IMR-90 (cell line): Measurements from ENCODE around the gene DUSP7. TPM values are rescaled to one million over a fixed set of nuclear protein-coding genes. Genes with fewer than 3 reads are reported as not detected.
A peak's percentile ranks its signal among the peaks of the same experiment; 100 is the strongest.

Experiments
- ATAC-seq: fragments of 200-7000 bp; cut with Tn5 transposase; 2 replicates; pipeline ENCODE4 v1.9.1; 2020; ENCODE audit warnings: low read depth, mild to moderate bottlenecking, moderate library complexity
- BruUV-seq: library from RNA; stranded (reverse); fragments of 400-500 nt; replicated peaks from 2 replicates; lab custom pipeline; 2021; lab: Mats Ljungman, UMichigan
- CTCF ChIA-PET: fragments of 300-600 bp; formaldehyde crosslinking; extraction: SDS; loops from one replicate; lab custom pipeline; 2021; ENCODE audit warnings: antibody characterized with exemption; lab: Yijun Ruan, JAX
- POLR2A ChIA-PET: fragments of 300-600 bp; sonication (Branson Sonifier 250); formaldehyde crosslinking; loops from one replicate; lab custom pipeline; 2022; ENCODE audit warnings: antibody characterized with exemption; ENCODE audit not compliant: unreplicated experiment; lab: Charles Lee
- DNase-seq: peaks from one replicate; pipeline ENCODE4 v3.0.0; 2013
- H2AFZ ChIP-seq: replicated peaks from 2 replicates; pipeline ENCODE3; 2013; ENCODE audit warnings: low read length, mild to moderate bottlenecking; ENCODE audit not compliant: poor library complexity
- H2AK5ac ChIP-seq: 2 replicates; pipeline ENCODE4 v1.6.1; 2013; ENCODE audit warnings: low read depth, low read length, inconsistent platforms
- H2AK9ac ChIP-seq: replicated peaks from 2 replicates; pipeline ENCODE3; 2013; ENCODE audit warnings: mild to moderate bottlenecking, low read depth, low read length, moderate library complexity; ENCODE audit not compliant: poor library complexity
- H2BK120ac ChIP-seq: 2 replicates; pipeline ENCODE4 v1.6.1; 2013; ENCODE audit warnings: low read depth, low read length, inconsistent platforms
- H2BK15ac ChIP-seq: 3 replicates; pipeline ENCODE4 v1.6.1; 2013; ENCODE audit warnings: low read depth, low read length, inconsistent platforms
- H2BK20ac ChIP-seq: 2 replicates; pipeline ENCODE4 v1.6.1; 2013; ENCODE audit warnings: low read depth, mild to moderate bottlenecking, inconsistent platforms, low read length, moderate library complexity
- H2BK5ac ChIP-seq: 2 replicates; pipeline ENCODE4 v1.6.1; 2013; ENCODE audit warnings: mild to moderate bottlenecking, low read depth, low read length, inconsistent platforms; ENCODE audit not compliant: poor library complexity, severe bottlenecking
- H3K14ac ChIP-seq: replicated peaks from 2 replicates; pipeline ENCODE4 v1.6.1; 2013; ENCODE audit warnings: low read depth, low read length, inconsistent platforms
- H3K18ac ChIP-seq: 2 replicates; pipeline ENCODE4 v1.6.1; 2013; ENCODE audit warnings: low read depth, low read length, control low read depth
- H3K23ac ChIP-seq: 2 replicates; pipeline ENCODE4 v1.6.1; 2013; ENCODE audit warnings: low read depth, low read length, inconsistent platforms
- H3K27ac ChIP-seq: 2 replicates; pipeline ENCODE4 v1.5.1; 2013; ENCODE audit warnings: mild to moderate bottlenecking, control low read depth, low read length; ENCODE audit not compliant: insufficient read depth
- H3K27me3 ChIP-seq: 2 replicates; pipeline ENCODE4 v1.6.1; 2013; ENCODE audit warnings: low read length; ENCODE audit not compliant: control insufficient read depth, insufficient read depth
- H3K36me3 ChIP-seq: 2 replicates; pipeline ENCODE4 v1.6.1; 2013; ENCODE audit warnings: low read length, mixed read lengths; ENCODE audit not compliant: control insufficient read depth, insufficient read depth
- H3K4ac ChIP-seq: 2 replicates; pipeline ENCODE4 v1.6.1; 2013; ENCODE audit warnings: low read depth, low read length, inconsistent platforms
- H3K4me1 ChIP-seq: 2 replicates; pipeline ENCODE4 v1.6.1; 2013; ENCODE audit warnings: low read length, mixed read lengths; ENCODE audit not compliant: control insufficient read depth, insufficient read depth
- H3K4me2 ChIP-seq: 2 replicates; pipeline ENCODE4 v1.6.1; 2013; ENCODE audit warnings: low read depth, mild to moderate bottlenecking, control low read depth, low read length, moderate library complexity
- H3K4me3 ChIP-seq: 2 replicates; pipeline ENCODE4 v1.5.1; 2013; ENCODE audit warnings: low read depth, mild to moderate bottlenecking, control low read depth, low read length, moderate library complexity; ENCODE audit not compliant: insufficient read depth
- H3K56ac ChIP-seq: 2 replicates; pipeline ENCODE4 v1.6.1; 2013; ENCODE audit warnings: low read length, inconsistent platforms; ENCODE audit not compliant: insufficient read depth; ENCODE audit errors: extremely low read depth
- H3K79me1 ChIP-seq, 2 experiments: 2 replicates each; pipeline ENCODE4 v1.6.1; 2013; ENCODE audit warnings: low read length in 2 of 2, inconsistent platforms in 1 of 2, low read depth in 1 of 2
- H3K9ac ChIP-seq: 2 replicates; pipeline ENCODE4 v1.6.1; 2013; ENCODE audit warnings: low read depth, low read length, control low read depth
- H3K9me1 ChIP-seq: 2 replicates; pipeline ENCODE4 v1.6.1; 2013; ENCODE audit warnings: low read length, inconsistent platforms; ENCODE audit not compliant: insufficient read depth
- H3K9me3 ChIP-seq: 2 replicates; pipeline ENCODE4 v1.6.1; 2013; ENCODE audit warnings: low read length; ENCODE audit not compliant: control insufficient read depth, insufficient read depth
- H4K20me1 ChIP-seq: 2 replicates; pipeline ENCODE4 v1.6.1; 2013; ENCODE audit warnings: low read length, inconsistent platforms; ENCODE audit not compliant: insufficient read depth
- H4K5ac ChIP-seq: 2 replicates; pipeline ENCODE4 v1.6.1; 2013; ENCODE audit warnings: mild to moderate bottlenecking, low read depth, low read length, control low read depth
- H4K8ac ChIP-seq, 2 experiments: 2 replicates each; pipeline ENCODE4 v1.6.1; 2013; ENCODE audit warnings: low read depth in 2 of 2, low read length in 2 of 2, control low read depth in 1 of 2, inconsistent platforms in 1 of 2
- H4K91ac ChIP-seq: 2 replicates; pipeline ENCODE4 v1.6.1; 2013; ENCODE audit warnings: low read depth, low read length, inconsistent platforms; ENCODE audit not compliant: insufficient read depth
- POLR2A ChIP-seq: IDR thresholded peaks from 2 replicates; pipeline ENCODE4 v1.6.1; 2012; ENCODE audit warnings: mild to moderate bottlenecking, low read depth, low read length
- WGBS, 2 experiments: methylation state at CpG; one replicate each; pipeline versions ENCODE4 v1.1.5 to v1.1.7; 2013; ENCODE audit warnings: missing lambda C conversion rate in 2 of 2; ENCODE audit not compliant: insufficient read length in 1 of 2; ENCODE audit errors: extremely low coverage in 2 of 2; 5-methylcytosine and 5-hydroxymethylcytosine counted together
- dilution Hi-C: fragments of 300-500 bp; cut with HindIII; formaldehyde crosslinking; loops from one replicate; pipeline ENCODE4 v1.14.3; 2018; ENCODE audit warnings: low sequenced_read_pairs; ENCODE audit not compliant: unreplicated experiment
- in situ Hi-C: fragments of 300-500 bp; cut with MboI; formaldehyde crosslinking; loops from 3 replicates; pipeline ENCODE4 v1.14.3; 2019; ENCODE audit warnings: low sequenced_read_pairs, inconsistent platforms, mixed read lengths
- intact Hi-C: fragments of 100-400 bp; cut with micrococcal nuclease; formaldehyde crosslinking; loops from 2 replicates; pipeline ENCODE4 v1.10.0; 2022
- polyA plus RNA-seq, 3 experiments: library from polyadenylated mRNA; depleted of rRNA; stranded (reverse); fragments of >200 nt; gene quantifications; 2 replicates each; pipeline ENCODE4 v1.2.3, GENCODE V29; 2012; ENCODE audit warnings: low replicate concordance in 1 of 3
- total RNA-seq: library from RNA; depleted of rRNA; stranded (reverse); fragments of >200 nt; gene quantifications from 2 replicates; pipeline ENCODE4 v1.2.3, GENCODE V29; 2012
- TF ChIP-seq, protein P1 (sequence below): conservative IDR thresholded peaks from 2 replicates; pipeline ENCODE4 v1.5.1; 2012; ENCODE audit warnings: mild to moderate bottlenecking, low read depth, low read length, improper control_type of control experiment

The DUSP7 gene
- total and polyA plus RNA-seq, 2 of the 4 experiments (the other 2 are of a cell fraction), result 9.3 to 24.0 TPM

DNA sequence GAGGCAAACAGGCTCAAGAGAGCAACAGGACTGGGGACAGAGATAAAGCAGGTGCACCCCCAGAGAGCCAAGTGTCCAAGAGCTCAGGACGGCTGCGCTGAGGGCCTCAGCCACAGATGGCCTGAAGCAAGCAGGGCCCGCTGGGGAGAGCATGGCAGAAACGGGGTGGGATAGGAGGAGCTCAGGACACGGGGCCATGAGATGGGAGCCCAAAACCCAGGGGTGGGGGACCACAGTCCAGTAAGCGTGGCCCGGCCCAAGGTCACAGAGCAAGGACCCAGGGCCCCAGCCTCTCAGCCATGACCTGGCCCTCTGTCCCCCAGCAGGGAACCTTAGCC is 9.5 kb downstream of the DUSP7 start:
- H4K8ac ChIP-seq, result peak overlapping the region; percentile 76 to 96
- peaks cover 36% of the 10 kb centered on the region for H3K4me1 ChIP-seq
- peak overlapping the region; percentile 63 for H3K9ac ChIP-seq
- H3K79me1 ChIP-seq, result peaks cover 11 to 52% of the 10 kb centered on the region in 2 experiments
- H3K9me1 ChIP-seq, result peaks cover 32% of the 10 kb centered on the region
- dilution Hi-C loops (no loop called here), in situ Hi-C loops (loop anchor here (5.0 kb wide), 1 partner anchor 35 kb away; no protein-coding TSS in a partner anchor), intact Hi-C loops (loop anchor here (2.0 kb wide), 1 partner anchor 104 kb away; the partner anchor contains the start of gene PARP3)
- H2AFZ ChIP-seq, result peak overlapping the region; percentile 84
- WGBS, 2 experiments, result 40% methylated on average over 1 of the region's 7 CpGs; no CpG with 5 or more reads in 1 of the 2 experiments
- peak overlapping the region; percentile 24 for H3K4me2 ChIP-seq
- DNase-seq (no peak), ATAC-seq (peak; percentile 38)
- H3K18ac ChIP-seq, result peak overlapping the region; percentile 51
- no peaks in the 10 kb centered on the region for H3K27me3 ChIP-seq
- no peaks in the 10 kb centered on the region for H4K20me1 ChIP-seq
- H2BK15ac ChIP-seq, result peak overlapping the region; percentile 77; the same call in 2 of the 3 replicates
- H2BK120ac ChIP-seq, result peak overlapping the region; percentile 99
- H3K14ac ChIP-seq, result peak overlapping the region; percentile 88
- H3K56ac ChIP-seq, result peak overlapping the region; percentile 92
- no TSS peak for BruUV-seq
- peak; percentile 81; the same call in 1 of the 2 replicates for TF ChIP-seq POLR2A
- TF ChIP-seq, protein P1, sequence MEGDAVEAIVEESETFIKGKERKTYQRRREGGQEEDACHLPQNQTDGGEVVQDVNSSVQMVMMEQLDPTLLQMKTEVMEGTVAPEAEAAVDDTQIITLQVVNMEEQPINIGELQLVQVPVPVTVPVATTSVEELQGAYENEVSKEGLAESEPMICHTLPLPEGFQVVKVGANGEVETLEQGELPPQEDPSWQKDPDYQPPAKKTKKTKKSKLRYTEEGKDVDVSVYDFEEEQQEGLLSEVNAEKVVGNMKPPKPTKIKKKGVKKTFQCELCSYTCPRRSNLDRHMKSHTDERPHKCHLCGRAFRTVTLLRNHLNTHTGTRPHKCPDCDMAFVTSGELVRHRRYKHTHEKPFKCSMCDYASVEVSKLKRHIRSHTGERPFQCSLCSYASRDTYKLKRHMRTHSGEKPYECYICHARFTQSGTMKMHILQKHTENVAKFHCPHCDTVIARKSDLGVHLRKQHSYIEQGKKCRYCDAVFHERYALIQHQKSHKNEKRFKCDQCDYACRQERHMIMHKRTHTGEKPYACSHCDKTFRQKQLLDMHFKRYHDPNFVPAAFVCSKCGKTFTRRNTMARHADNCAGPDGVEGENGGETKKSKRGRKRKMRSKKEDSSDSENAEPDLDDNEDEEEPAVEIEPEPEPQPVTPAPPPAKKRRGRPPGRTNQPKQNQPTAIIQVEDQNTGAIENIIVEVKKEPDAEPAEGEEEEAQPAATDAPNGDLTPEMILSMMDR, result no peak
- H2BK20ac ChIP-seq, result peak overlapping the region; percentile 93
- H2BK5ac ChIP-seq, result peak overlapping the region; percentile 95
- H3K4ac ChIP-seq, result peak overlapping the region; percentile 98
- peak overlapping the region; percentile 57 for H4K5ac ChIP-seq
- H3K23ac ChIP-seq, result peak overlapping the region; percentile 42
- H3K27ac ChIP-seq, result peak overlapping the region; percentile 89
- H3K9me3 ChIP-seq, result no peaks in the 10 kb centered on the region
- no peak overlapping the region for H3K4me3 ChIP-seq
- ChIA-PET POLR2A (no interaction called here), CTCF (interaction anchor here (1.5 kb wide), 1 partner anchor 9 kb away, joined by 4 read pairs; no protein-coding TSS in a partner anchor)
- peak overlapping the region; percentile 96 for H2AK5ac ChIP-seq
- peak overlapping the region; percentile 97 for H2AK9ac ChIP-seq
- peaks cover 21% of the 10 kb centered on the region for H3K36me3 ChIP-seq
- H4K91ac ChIP-seq, result peak overlapping the region; percentile 98
